KOPT-K1 (cell line): ENCODE results near the gene LGR5.

Source experiments
- H3K27ac ChIP-seq: fragments of 200-600 bp; sonication (generic); 2 replicates; pipeline ENCODE4 v1.5.1; 2016; ENCODE audit warnings: antibody characterized with exemption, mild to moderate bottlenecking, low read depth, low read length; ENCODE audit not compliant: poor library complexity, severe bottlenecking
- H3K36me3 ChIP-seq: fragments of 200-600 bp; sonication (generic); 2 replicates; pipeline ENCODE4 v1.5.1; 2017; ENCODE audit warnings: antibody characterized with exemption, mild to moderate bottlenecking, low read length, moderate library complexity; ENCODE audit not compliant: insufficient read depth
- H3K9me3 ChIP-seq: fragments of 200-600 bp; sonication (generic); 2 replicates; pipeline ENCODE4 v1.5.1; 2017; ENCODE audit warnings: antibody characterized with exemption, low read length, mild to moderate bottlenecking; ENCODE audit not compliant: insufficient read depth, poor library complexity, severe bottlenecking

Gene LGR5

DNA sequence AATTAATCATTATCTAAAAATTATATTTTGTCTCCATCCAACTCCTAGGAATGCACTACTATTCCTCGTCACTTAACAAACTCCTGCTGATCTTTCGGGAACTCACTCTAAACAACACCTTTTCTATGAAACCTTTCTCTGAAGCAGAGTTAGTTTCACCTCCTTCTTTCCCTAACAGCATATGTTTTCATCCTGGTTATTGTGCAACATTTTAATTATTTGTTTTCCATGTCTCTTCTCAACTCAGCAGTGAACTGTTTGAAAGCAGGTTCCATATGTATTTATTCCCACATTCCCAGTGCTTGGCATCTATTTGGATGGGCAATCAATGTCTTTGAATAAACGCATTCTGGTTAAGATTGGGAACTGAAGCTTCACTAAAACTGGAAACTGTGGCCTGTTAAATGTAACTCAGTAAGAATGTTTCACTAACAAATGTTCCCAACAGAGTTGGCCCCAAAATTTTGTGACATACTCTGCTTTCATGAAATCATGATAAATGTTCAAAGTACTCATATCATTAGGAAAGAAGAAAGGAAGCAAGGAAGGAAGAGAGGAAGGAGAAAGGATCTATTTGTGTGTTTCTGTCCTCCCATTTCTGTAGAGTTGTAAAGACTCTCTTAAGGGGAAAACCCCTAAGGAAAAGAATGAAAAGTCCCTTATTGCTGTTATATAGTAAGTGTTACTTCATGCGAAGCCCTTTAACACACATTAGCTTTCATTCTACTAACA is 13.9 kb upstream of the LGR5 start:
- Histone ChIP-seq H3K27ac (no peak overlapping the region), H3K36me3 (no peaks in the 10 kb centered on the region), H3K9me3 (peaks cover 4% of the 10 kb centered on the region)

DNA sequence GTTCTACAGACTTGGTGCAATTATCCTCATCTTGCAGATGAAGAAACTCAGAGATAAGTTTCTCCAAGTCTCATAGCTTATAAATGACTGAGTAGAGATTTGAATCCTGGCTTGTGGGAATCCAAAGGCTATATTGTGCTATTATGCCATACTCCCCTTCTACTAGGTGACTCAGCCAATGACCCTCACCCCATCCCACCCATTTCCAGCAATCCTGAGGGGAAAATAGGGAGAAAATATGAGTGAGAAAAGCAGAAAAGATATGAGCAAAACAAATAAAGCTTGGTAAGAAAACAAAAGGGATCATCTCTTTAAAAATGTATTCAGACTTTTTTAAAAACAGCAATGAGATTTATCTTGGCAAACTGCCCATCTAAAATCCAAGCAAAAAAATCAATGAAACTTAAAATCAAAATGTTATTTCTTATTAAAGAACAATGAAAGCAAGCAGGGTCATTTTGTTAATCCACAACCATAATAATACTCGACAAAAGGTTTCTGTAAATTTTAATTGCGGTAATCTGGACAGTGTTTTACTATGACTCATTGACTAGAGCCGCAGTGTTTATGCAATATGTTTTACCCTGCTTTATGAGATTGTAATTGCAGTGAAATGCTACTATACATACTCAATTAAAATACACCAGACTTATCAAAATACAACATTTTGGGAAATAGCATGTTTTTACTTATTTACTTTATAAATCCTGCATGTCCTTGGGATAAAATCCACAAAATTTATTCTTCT is 13.1 kb upstream of the LGR5 start:
- H3K27ac ChIP-seq: no peak overlapping the region
- H3K9me3 ChIP-seq: no peaks in the 10 kb centered on the region
- H3K36me3 ChIP-seq: no peaks in the 10 kb centered on the region

DNA sequence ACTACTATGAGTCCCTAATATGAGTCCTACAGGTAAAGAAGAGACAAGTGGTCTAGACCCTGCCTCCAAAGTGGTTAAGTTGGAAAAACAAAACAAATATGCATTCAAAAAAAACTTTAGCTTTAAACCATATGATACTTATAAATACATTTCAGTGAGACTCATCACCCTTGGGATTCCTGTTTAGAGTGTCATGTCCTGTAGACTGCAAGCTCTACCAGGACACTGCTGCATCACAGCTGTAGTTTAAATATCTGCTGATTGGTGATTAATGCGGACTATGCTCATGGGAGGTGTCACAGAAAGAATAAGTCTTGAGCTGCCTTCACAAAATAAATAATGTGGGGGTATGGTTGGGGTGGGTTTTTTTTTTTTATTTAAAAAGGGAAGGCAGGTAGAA is 8.8 kb upstream of the LGR5 start:
- Histone ChIP-seq H3K9me3 (peaks cover 4% of the 10 kb centered on the region), H3K27ac (no peak overlapping the region), H3K36me3 (no peaks in the 10 kb centered on the region)

DNA sequence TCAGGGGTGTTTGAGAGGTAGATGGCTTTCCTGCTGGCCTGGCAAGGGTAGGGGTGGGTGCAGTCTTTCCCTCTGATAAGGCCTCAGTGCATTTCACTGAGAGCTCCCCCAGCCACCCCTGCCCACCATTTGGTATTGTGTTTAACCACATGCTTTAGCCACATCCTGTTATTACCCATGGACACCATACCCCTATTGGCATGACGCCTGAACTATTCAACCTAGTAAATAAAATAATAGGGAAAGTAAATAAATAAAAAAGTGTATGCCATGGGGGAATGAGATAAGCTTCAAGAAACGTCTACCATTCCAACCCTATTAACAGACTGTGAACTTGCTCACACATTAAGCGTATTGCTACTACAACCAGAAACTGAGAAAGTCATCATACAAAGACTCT is 7.6 kb upstream of the LGR5 start:
- Histone ChIP-seq H3K9me3 (peaks cover 16% of the 10 kb centered on the region), H3K36me3 (no peaks in the 10 kb centered on the region), H3K27ac (no peak overlapping the region)

DNA sequence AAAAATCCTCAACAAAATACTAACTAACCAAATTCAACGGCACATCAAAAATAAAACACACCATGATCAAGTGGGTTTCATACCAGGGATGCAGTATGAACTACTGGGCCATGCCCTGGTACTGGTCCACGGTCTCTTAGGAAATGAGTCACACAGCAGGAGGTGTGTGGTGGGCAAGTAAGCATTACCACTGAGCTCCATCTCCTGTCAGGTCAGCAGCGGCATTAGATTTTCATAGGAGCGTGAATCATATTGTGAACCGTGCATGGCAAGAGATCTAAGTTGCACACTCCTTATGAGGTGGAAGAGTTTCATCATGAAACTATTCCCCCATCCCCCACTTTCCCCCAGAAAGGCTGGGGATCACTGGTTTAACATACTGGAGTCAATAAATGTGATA is 6.7 kb upstream of the LGR5 start:
- Histone ChIP-seq H3K9me3 (peaks cover 19% of the 10 kb centered on the region), H3K27ac (no peak overlapping the region), H3K36me3 (no peaks in the 10 kb centered on the region)

DNA sequence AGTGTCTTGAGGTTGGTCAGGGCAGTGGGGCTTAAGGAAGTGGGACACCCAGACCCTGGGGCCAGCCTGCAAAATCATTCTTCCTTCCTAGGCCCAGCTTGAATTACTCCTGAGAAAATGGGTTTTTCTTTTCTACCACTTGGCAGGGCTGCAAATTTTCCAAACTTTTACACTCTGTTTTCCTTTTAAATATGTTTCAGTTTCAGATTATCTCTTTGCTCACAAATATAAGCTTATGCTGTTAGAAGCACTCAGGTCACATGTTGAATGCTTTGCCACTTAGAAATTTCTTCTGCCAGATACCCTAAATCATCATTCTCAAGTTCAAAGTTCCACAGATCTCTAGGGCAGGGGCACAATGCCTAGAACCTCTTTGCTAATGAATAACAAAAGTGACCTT is 2.9 kb upstream of the LGR5 start:
- H3K9me3 ChIP-seq: peaks cover 52% of the 10 kb centered on the region
- H3K27ac ChIP-seq: no peak overlapping the region
- no peaks in the 10 kb centered on the region for H3K36me3 ChIP-seq

DNA sequence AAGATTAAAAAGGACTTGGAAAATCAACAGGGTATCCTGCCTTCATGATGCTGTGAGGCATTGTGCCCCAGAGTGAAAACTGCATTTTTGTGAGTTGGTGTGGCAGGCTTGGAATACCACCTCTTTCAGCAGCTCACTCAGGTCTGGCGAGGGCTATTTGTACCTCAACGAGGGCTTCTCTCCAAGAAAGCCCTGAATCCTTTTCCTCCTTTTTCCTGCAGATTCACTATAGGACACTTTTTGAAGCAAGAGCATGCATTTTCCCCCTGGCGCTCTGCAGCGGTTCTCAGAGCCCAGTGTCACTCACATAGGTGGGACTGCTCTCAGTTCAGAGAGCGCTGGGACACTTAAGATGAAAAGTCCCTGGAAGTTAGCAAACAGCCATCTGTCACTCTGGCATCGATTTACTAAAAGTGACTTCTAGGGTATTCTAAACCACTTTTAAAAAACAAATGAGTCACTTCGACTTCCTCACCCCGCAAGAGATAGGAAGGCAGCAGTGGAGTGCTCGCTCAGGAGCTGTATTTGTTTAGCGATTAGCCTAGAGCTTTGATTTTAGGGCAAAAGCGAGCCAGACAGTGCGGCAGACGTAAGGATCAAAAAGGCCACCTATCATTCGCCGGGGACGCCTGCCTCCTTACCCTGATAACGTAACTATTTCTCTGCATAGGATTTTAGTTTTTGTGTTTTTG is 782 bp upstream of the LGR5 start:
- Histone ChIP-seq H3K36me3 (no peaks in the 10 kb centered on the region), H3K27ac (no peak overlapping the region), H3K9me3 (peaks cover 53% of the 10 kb centered on the region)

DNA sequence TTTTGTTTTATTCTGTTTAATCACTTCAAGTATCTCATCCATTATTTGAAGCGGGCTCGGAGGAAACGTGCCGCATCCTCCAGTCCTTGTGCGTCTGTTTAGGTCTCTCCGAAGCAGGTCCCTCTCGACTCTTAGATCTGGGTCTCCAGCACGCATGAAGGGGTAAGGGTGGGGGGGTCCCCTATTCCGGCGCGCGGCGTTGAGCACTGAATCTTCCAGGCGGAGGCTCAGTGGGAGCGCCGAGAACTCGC is 311 bp upstream of the LGR5 start:
- H3K36me3 ChIP-seq: no peaks in the 10 kb centered on the region
- no peak overlapping the region for H3K27ac ChIP-seq
- peaks cover 53% of the 10 kb centered on the region for H3K9me3 ChIP-seq

DNA sequence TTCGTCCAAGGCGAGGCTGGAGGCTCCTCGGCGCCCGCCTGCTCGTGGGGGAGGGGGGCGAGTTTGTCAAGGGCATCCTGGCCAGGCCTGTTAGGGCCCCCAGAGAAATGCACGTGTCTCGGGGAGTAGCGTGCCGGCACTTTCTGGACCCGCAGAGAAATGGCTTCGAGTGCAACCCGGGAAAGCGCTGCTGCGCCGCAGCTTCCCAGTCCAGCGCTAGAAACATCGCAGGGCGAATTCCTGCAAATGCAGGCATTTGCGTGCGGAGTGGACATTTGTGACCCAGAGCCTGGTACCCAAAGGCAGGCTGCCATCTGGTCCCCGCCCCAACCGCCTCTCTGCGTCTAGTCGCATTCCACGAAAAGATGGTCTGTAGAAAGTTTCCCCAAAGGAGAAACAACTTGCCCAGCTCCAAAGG is 756 bp downstream of the LGR5 start:
- H3K36me3 ChIP-seq: no peaks in the 10 kb centered on the region
- H3K9me3 ChIP-seq: peaks cover 53% of the 10 kb centered on the region
- H3K27ac ChIP-seq: no peak overlapping the region

DNA sequence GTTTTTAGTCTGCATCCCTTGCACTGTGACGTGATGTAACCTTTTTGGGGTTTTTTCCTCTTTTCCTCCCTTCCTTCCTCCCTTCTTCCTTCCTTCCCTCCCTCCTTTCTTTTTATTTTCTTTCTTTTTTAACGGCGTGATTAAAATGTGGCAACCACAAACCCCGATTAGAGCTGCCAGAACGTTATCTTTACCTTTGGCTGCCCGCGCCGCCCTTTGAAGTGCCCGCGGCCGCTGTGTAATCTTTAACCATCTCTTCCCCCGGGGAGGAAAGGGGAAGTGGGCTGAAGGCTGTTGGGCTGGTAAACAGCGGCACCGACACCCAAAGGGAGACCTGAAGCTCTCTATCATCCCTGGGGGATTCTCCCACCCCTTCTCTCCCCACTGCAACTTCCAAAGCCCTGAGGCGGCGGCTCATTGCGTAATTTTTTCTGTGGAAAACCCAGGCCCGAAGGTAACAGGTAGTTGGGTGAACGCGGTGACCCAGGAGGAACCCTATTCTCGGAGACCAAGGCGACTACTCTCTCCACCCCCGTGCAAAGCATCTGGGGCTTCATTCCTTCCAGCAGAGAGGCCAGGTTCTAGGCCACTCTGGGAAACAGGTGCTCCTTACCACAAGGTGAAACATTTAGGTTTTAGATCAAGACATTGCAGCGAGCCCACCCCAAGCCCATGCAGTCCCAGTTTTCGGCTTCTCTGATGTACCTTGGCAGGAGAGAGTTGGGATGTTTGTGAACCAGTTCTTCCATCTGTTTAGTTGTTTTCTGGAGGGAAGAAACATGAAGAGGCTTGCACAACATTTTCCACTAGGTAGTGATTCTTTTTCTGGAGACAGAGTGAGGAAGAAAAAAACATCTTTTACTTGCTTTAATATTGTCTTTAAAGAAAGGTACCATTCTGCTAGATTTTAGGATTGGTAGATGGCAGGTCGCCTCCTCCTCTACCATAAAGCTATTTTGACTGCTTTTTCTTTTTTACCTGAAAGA is 1.5 kb downstream of the LGR5 start:
- peaks cover 46% of the 10 kb centered on the region for H3K9me3 ChIP-seq
- no peaks in the 10 kb centered on the region for H3K36me3 ChIP-seq
- no peak overlapping the region for H3K27ac ChIP-seq

DNA sequence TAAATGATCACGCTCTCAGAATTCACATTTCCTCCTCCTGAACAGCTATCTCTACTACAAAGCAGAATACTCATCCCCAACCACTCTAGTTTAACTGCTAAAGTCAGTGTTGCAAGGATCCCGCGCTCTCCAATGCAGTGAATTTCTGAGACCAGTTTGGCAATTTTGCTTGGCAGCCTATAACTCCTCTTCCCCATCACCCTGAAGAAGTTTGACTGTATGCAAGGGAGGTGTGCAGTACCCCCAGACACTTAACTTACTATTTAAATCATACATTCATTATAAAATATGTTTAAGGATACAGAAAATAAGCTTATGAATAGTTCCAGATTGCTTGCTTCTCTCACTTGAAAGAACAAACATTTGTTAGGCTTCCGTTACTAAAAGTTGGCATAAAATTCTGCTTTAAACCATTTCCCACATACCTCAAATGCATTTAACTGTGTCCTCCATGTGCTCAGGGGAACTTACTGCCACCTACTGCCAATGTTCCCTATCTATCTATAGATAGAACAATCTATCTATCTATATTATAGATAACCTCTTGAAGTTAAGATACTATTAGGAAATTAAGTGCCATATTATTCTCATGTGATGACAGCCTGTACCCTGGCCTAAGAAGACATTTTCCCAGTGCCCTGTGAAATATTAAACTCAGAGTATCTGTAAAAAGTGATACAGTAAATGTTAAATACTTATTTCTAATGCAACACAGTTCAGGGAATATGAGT is 2.4 kb downstream of the LGR5 start:
- Histone ChIP-seq H3K9me3 (peaks cover 37% of the 10 kb centered on the region), H3K27ac (no peak overlapping the region), H3K36me3 (no peaks in the 10 kb centered on the region)

DNA sequence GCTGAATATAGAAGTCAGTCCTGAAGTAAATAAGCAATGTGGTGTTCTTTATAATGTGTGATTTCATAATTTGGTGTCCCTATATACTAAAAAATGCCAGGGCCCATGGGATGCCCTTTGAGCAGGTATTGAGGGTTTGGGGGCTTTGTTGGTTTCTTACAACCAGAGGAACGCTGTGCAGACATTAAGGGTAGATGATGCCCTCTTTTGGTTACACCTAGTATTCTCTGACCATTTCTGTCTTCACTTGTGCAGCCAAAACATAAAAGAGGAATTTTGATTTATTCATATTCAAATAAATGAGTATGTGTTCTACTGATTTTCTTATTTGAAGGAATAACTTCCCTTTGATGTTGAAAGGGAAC is 3.0 kb downstream of the LGR5 start:
- Histone ChIP-seq H3K36me3 (no peaks in the 10 kb centered on the region), H3K27ac (no peak overlapping the region), H3K9me3 (peaks cover 34% of the 10 kb centered on the region)

DNA sequence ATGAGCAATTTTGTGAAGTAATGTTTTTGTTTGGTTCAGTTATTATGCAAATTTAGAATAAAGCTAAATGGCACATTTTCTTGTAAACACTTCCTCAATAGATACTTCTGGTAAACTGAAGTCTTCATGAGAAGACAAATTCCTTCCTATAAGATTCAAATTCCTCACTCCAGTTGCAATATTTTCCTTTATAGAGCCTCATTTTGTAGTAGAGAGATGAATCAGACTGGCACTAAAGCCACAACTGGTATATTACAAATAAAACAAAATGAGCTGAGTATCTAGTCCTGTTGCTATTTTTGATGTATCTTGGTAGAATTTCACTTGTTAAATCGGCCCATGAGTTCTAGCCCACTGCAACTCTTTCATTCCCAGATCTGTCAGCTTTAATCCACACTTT is 5.5 kb downstream of the LGR5 start:
- Histone ChIP-seq H3K36me3 (no peaks in the 10 kb centered on the region), H3K9me3 (peaks cover 17% of the 10 kb centered on the region), H3K27ac (no peak overlapping the region)

DNA sequence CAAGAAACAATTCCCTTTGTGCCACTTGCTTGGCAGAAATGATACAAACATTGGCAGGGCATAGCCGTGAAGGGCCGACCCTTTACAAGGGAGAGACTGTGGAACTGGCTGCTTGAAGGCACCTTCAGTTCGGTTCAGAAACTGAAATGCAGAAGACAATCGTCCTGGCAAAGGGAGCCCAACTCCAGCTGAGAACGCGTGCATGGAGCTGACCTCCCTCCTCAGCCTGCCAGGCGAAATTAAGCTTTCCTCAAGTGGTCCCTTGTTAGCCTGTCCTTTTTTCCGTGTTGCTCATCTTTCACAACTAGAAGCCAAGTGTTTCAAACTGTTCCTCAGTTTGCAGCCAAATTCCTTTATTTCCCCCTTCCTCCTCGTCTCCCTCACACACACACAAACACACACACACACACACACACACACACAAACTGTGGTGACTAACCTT is 8.1 kb downstream of the LGR5 start:
- Histone ChIP-seq H3K36me3 (no peaks in the 10 kb centered on the region), H3K27ac (no peak overlapping the region), H3K9me3 (no peaks in the 10 kb centered on the region)
